Hepatocyte (in vitro differentiated cells): ENCODE data around the gene EOGT. TPM values are rescaled to one million over a fixed set of nuclear protein-coding genes. Genes with fewer than 3 reads are reported as not detected.

Source experiments
- DNase-seq: peaks from one replicate; pipeline ENCODE4 v3.0.0-alpha.2; 2016; ENCODE audit warnings: low spot score
- H2AFZ ChIP-seq: fragments of 200-600 bp; sonication (generic); 2 replicates; pipeline ENCODE4 v1.6.0; 2016; ENCODE audit warnings: antibody characterized with exemption, mild to moderate bottlenecking
- H3K27ac ChIP-seq: fragments of 200-600 bp; sonication (generic); 2 replicates; pipeline ENCODE4 v1.5.1; 2016; ENCODE audit warnings: mild to moderate bottlenecking
- H3K27me3 ChIP-seq: fragments of 200-600 bp; sonication (generic); 2 replicates; pipeline ENCODE4 v1.6.1; 2016
- H3K36me3 ChIP-seq: fragments of 200-600 bp; sonication (generic); replicated peaks from 2 replicates; pipeline ENCODE4 v1.5.1; 2016; ENCODE audit warnings: low read depth; ENCODE audit not compliant: insufficient read depth
- H3K4me1 ChIP-seq: fragments of 200-600 bp; sonication (generic); 2 replicates; pipeline ENCODE4 v1.5.1; 2016; ENCODE audit warnings: mild to moderate bottlenecking, moderate library complexity; ENCODE audit not compliant: insufficient read depth
- H3K4me2 ChIP-seq: fragments of 200-600 bp; sonication (generic); 2 replicates; pipeline ENCODE4 v1.6.0; 2016
- H3K4me3 ChIP-seq: fragments of 200-600 bp; sonication (generic); 2 replicates; pipeline ENCODE4 v1.5.1; 2016; ENCODE audit warnings: mild to moderate bottlenecking
- H3K79me2 ChIP-seq: fragments of 200-600 bp; sonication (generic); 2 replicates; pipeline ENCODE4 v1.6.0; 2017; ENCODE audit warnings: mild to moderate bottlenecking
- H3K9me2 ChIP-seq: fragments of 200-600 bp; sonication (generic); replicated peaks from 2 replicates; pipeline ENCODE4 v1.6.0; 2017; ENCODE audit warnings: mild to moderate bottlenecking; ENCODE audit not compliant: insufficient read depth
- H3K9me3 ChIP-seq: fragments of 200-600 bp; sonication (generic); 2 replicates; pipeline ENCODE4 v1.5.1; 2016; ENCODE audit warnings: low read depth, mild to moderate bottlenecking
- H4K20me1 ChIP-seq: fragments of 200-600 bp; sonication (generic); 2 replicates; pipeline ENCODE4 v1.6.0; 2016; ENCODE audit warnings: mild to moderate bottlenecking; ENCODE audit not compliant: insufficient read depth, poor library complexity, severe bottlenecking
- CTCF ChIP-seq: fragments of 200-600 bp; sonication (generic); IDR thresholded peaks from 2 replicates; pipeline ENCODE4 v1.5.1; 2016; ENCODE audit warnings: antibody characterized with exemption, mild to moderate bottlenecking; ENCODE audit not compliant: poor library complexity
- EZH2 ChIP-seq: fragments of 200-600 bp; sonication (generic); IDR thresholded peaks from 2 replicates; pipeline ENCODE4 v1.6.1; 2016; ENCODE audit warnings: antibody characterized with exemption, mild to moderate bottlenecking, borderline replicate concordance
- EZH2phosphoT487 ChIP-seq: fragments of 200-600 bp; sonication (generic); IDR thresholded peaks from one replicate; pipeline ENCODE4 v1.6.1; 2018; ENCODE audit warnings: antibody characterized with exemption, mild to moderate bottlenecking, low read depth, moderate library complexity; ENCODE audit not compliant: unreplicated experiment, severe bottlenecking
- WGBS: methylation state at CpG from one replicate; pipeline ENCODE4 v1.1.6; 2016; ENCODE audit warnings: low lambda C conversion rate; ENCODE audit errors: missing lambda C conversion rate; 5-methylcytosine and 5-hydroxymethylcytosine counted together
- polyA plus RNA-seq: library from polyadenylated mRNA; unstranded; fragments of >200 nt; fragmentation: Nextera tagmentation; extraction: Ambion mirVana; gene quantifications from 2 replicates; pipeline ENCODE4 v1.2.1, GENCODE V29; 2016
- total RNA-seq: library from RNA; depleted of rRNA; stranded (reverse); fragments of >200 nt; gene quantifications from 2 replicates; pipeline ENCODE4 v1.2.3, GENCODE V29; 2014

EOGT gene
- total and polyA plus RNA-seq, 2 experiments from 2014 or later: 7.2 to 19.0 TPM

GRCh38 chr3:69012100-69012799 lies 1.2 kb downstream of the EOGT start:
- H3K27me3 ChIP-seq: no peaks in the 10 kb centered on the region
- no peaks in the 10 kb centered on the region for H3K9me2 ChIP-seq
- H3K9me3 ChIP-seq: no peaks in the 10 kb centered on the region
- TF ChIP-seq EZH2phosphoT487 (no peak), EZH2 (no peak), CTCF (no peak)
- H3K79me2 ChIP-seq: no peaks in the 10 kb centered on the region
- H3K36me3 ChIP-seq: no peaks in the 10 kb centered on the region
- H3K4me2 ChIP-seq: peak overlapping the region; percentile 79
- H2AFZ ChIP-seq: peak overlapping the region; percentile 94
- no peaks in the 10 kb centered on the region for H4K20me1 ChIP-seq
- H3K27ac ChIP-seq: peak overlapping the region; percentile 98
- peak; percentile 20 for DNase-seq
- peak overlapping the region; percentile 74 for H3K4me3 ChIP-seq
- H3K4me1 ChIP-seq: peaks cover 14% of the 10 kb centered on the region
- WGBS: 59% methylated on average over 22 of the region's 22 CpGs

- Histone ChIP-seq H3K9me2 (no peaks in the 10 kb centered on the region), H4K20me1 (no peaks in the 10 kb centered on the region), H3K4me1 (peaks cover 14% of the 10 kb centered on the region), H3K4me2 (no peak overlapping the region), H2AFZ (no peak overlapping the region), H3K79me2 (no peaks in the 10 kb centered on the region), H3K36me3 (no peaks in the 10 kb centered on the region), H3K27me3 (no peaks in the 10 kb centered on the region), H3K27ac (no peak overlapping the region), H3K4me3 (no peak overlapping the region), H3K9me3 (no peaks in the 10 kb centered on the region)
- no peak for TF ChIP-seq EZH2
- TF ChIP-seq EZH2phosphoT487: no peak
- no peak for TF ChIP-seq CTCF
- WGBS: 95% methylated on average over 8 of the region's 8 CpGs
- no peak for DNase-seq
Observed at GRCh38 chr3:69011096-69011730, 2.3 kb downstream of the EOGT start.

GRCh38 chr3:69009559-69010410 lies 3.7 kb downstream of the EOGT start:
- Histone ChIP-seq H3K4me2 (no peak overlapping the region), H3K4me1 (peaks cover 14% of the 10 kb centered on the region), H4K20me1 (no peaks in the 10 kb centered on the region), H3K27me3 (no peaks in the 10 kb centered on the region), H3K9me2 (no peaks in the 10 kb centered on the region), H3K27ac (peak overlapping the region; percentile 21), H3K4me3 (no peak overlapping the region), H2AFZ (no peak overlapping the region), H3K79me2 (no peaks in the 10 kb centered on the region), H3K9me3 (no peaks in the 10 kb centered on the region), H3K36me3 (no peaks in the 10 kb centered on the region)
- TF ChIP-seq EZH2 (no peak), EZH2phosphoT487 (no peak), CTCF (no peak)
- peak; percentile 27 for DNase-seq
- 65% methylated on average over 3 of the region's 3 CpGs for WGBS
